ENCODE results near the gene ARHGEF10L. TPM values are rescaled to one million over a fixed set of nuclear protein-coding genes. Genes with fewer than 3 reads are reported as not detected.

The ARHGEF10L gene
- total RNA-seq, 1 donor from 2014 or later: 89.8 TPM

- H3K27me3 Mint-ChIP-seq (ENCODE audit: unreplicated experiment): peaks cover 6% of the 10 kb centered on the region
- no peak for DNase-seq
- no peak overlapping the region for H3K4me3 Mint-ChIP-seq (ENCODE audit: unreplicated experiment)
- H3K36me3 Mint-ChIP-seq (ENCODE audit: unreplicated experiment): no peaks in the 10 kb centered on the region
- no peak for TF ChIP-seq CTCF (IDR thresholded peaks at IDR 0.05; ENCODE audit: partially characterized antibody, unreplicated experiment)
- H3K9me3 Mint-ChIP-seq (ENCODE audit: unreplicated experiment): peaks cover 3% of the 10 kb centered on the region
- H3K27ac Mint-ChIP-seq (ENCODE audit: unreplicated experiment): no peak overlapping the region
- no peaks in the 10 kb centered on the region for H3K4me1 Mint-ChIP-seq (ENCODE audit: low read depth, unreplicated experiment)
Measured at GRCh38 chr1:17529381-17529780, 10.1 kb upstream of the ARHGEF10L start.

- Mint-ChIP-seq H3K27ac (ENCODE audit: unreplicated experiment) (no peak overlapping the region), H3K4me3 (ENCODE audit: unreplicated experiment) (no peak overlapping the region), H3K9me3 (ENCODE audit: unreplicated experiment) (peaks cover 3% of the 10 kb centered on the region), H3K4me1 (ENCODE audit: low read depth, unreplicated experiment) (peaks cover 1% of the 10 kb centered on the region), H3K27me3 (ENCODE audit: unreplicated experiment) (peaks cover 6% of the 10 kb centered on the region), H3K36me3 (ENCODE audit: unreplicated experiment) (no peaks in the 10 kb centered on the region)
- DNase-seq: no peak
- no peak for TF ChIP-seq CTCF (IDR thresholded peaks at IDR 0.05; ENCODE audit: partially characterized antibody, unreplicated experiment)
Measured at GRCh38 chr1:17531343-17531681, 8.2 kb upstream of the ARHGEF10L start.

- TF ChIP-seq CTCF (IDR thresholded peaks at IDR 0.05; ENCODE audit: partially characterized antibody, unreplicated experiment): no peak
- no peak for DNase-seq
- Mint-ChIP-seq H3K4me3 (ENCODE audit: unreplicated experiment) (no peak overlapping the region), H3K27ac (ENCODE audit: unreplicated experiment) (no peak overlapping the region), H3K4me1 (ENCODE audit: low read depth, unreplicated experiment) (peaks cover 4% of the 10 kb centered on the region), H3K27me3 (ENCODE audit: unreplicated experiment) (peaks cover 6% of the 10 kb centered on the region), H3K36me3 (ENCODE audit: unreplicated experiment) (no peaks in the 10 kb centered on the region), H3K9me3 (ENCODE audit: unreplicated experiment) (peaks cover 3% of the 10 kb centered on the region)
Measured at GRCh38 chr1:17531682-17532487, 7.6 kb upstream of the ARHGEF10L start.

- TF ChIP-seq CTCF (IDR thresholded peaks at IDR 0.05; ENCODE audit: partially characterized antibody, unreplicated experiment): no peak
- no peak overlapping the region for H3K4me3 Mint-ChIP-seq (ENCODE audit: unreplicated experiment)
- H3K4me1 Mint-ChIP-seq (ENCODE audit: low read depth, unreplicated experiment): peaks cover 5% of the 10 kb centered on the region
- no peak for DNase-seq
- no peaks in the 10 kb centered on the region for H3K36me3 Mint-ChIP-seq (ENCODE audit: unreplicated experiment)
- no peak overlapping the region for H3K27ac Mint-ChIP-seq (ENCODE audit: unreplicated experiment)
- H3K27me3 Mint-ChIP-seq (ENCODE audit: unreplicated experiment): peaks cover 4% of the 10 kb centered on the region
- peaks cover 4% of the 10 kb centered on the region for H3K9me3 Mint-ChIP-seq (ENCODE audit: unreplicated experiment)
Measured at GRCh38 chr1:17533201-17533600, 6.3 kb upstream of the ARHGEF10L start.

- peaks cover 6% of the 10 kb centered on the region for H3K9me3 Mint-ChIP-seq (ENCODE audit: unreplicated experiment)
- H3K27ac Mint-ChIP-seq (ENCODE audit: unreplicated experiment): no peak overlapping the region
- DNase-seq: no peak
- peaks cover 10% of the 10 kb centered on the region for H3K4me1 Mint-ChIP-seq (ENCODE audit: low read depth, unreplicated experiment)
- H3K27me3 Mint-ChIP-seq (ENCODE audit: unreplicated experiment): peaks cover 6% of the 10 kb centered on the region
- TF ChIP-seq CTCF (IDR thresholded peaks at IDR 0.05; ENCODE audit: partially characterized antibody, unreplicated experiment): no peak
- no peaks in the 10 kb centered on the region for H3K36me3 Mint-ChIP-seq (ENCODE audit: unreplicated experiment)
- H3K4me3 Mint-ChIP-seq (ENCODE audit: unreplicated experiment): no peak overlapping the region
Measured at GRCh38 chr1:17535300-17535936, 4.1 kb upstream of the ARHGEF10L start.

All from glutamatergic neuron (in vitro differentiated cells).